ENCODE measurements around the gene SLC12A7. TPM values are rescaled to one million over a fixed set of nuclear protein-coding genes. Genes with fewer than 3 reads are reported as not detected.
A peak's percentile ranks its signal among the peaks of the same experiment; 100 is the strongest.

SLC12A7 gene
- total and polyA plus RNA-seq, 9 of the 15 experiments (the other 6 are each of a cell fraction or from before 2014, with no cell fraction given), result 0.01 to 3.1 (median 0.56) TPM

GRCh38 chr5:1105350-1106265 lies 6.3 kb downstream of the SLC12A7 start (continued):
- TF ChIP-seq ZNF592 (IDR thresholded peaks at IDR 0.05) (peak; percentile 49; the same call in 1 of the 2 replicates), ZEB2 (IDR thresholded peaks at IDR 0.05) (peak; percentile 87), HDAC1 (IDR thresholded peaks at IDR 0.05) (peak in 1 of 2 experiments; percentile 80; a peak in 2 of 4 replicates), CREB5 (CRISPR knock-in tag; IDR thresholded peaks at IDR 0.05) (no peak), ARHGAP35 (IDR thresholded peaks at IDR 0.05; ENCODE audit: partially characterized antibody) (no peak), RNF2 (IDR thresholded peaks at IDR 0.05) (peak; percentile 67), PML (IDR thresholded peaks at IDR 0.05; ENCODE audit: low read length) (peak; percentile 50; the same call in 1 of the 2 replicates), RB1 (IDR thresholded peaks at IDR 0.05; ENCODE audit: low read depth) (peak; percentile 62; the same call in 1 of the 2 replicates), SMARCA4 (IDR thresholded peaks at IDR 0.05) (peak; percentile 82), GATAD2A (IDR thresholded peaks at IDR 0.05) (peak; percentile 98), ZBTB17 (CRISPR knock-in tag; IDR thresholded peaks at IDR 0.05) (peak; percentile 99), CREM (IDR thresholded peaks at IDR 0.05; ENCODE audit: low read depth) (peak; percentile 65), ZFPM2 (CRISPR knock-in tag; IDR thresholded peaks at IDR 0.05) (no peak), ZBTB12 (CRISPR knock-in tag; IDR thresholded peaks at IDR 0.05) (peak; percentile 7; the same call in 1 of the 2 replicates), MYNN (IDR thresholded peaks at IDR 0.05) (peak; percentile 73; the same call in 1 of the 2 replicates), MYNN (CRISPR knock-in tag; IDR thresholded peaks at IDR 0.05) (no peak), ZFP36 (IDR thresholded peaks at IDR 0.05; ENCODE audit: low read depth, low read length, partially characterized antibody) (no peak), ETS1 (conservative IDR thresholded peaks at IDR 0.05; ENCODE audit: control insufficient read depth, low read depth, low read length) (0 out of 2 replicates have a peak, but pooled peaks have one; percentile 53), HMGXB4 (CRISPR knock-in tag; IDR thresholded peaks at IDR 0.05) (no peak)

Data from K562 (cell line).